ENCODE data around the gene FAT2. TPM values are rescaled to one million over a fixed set of nuclear protein-coding genes. Genes with fewer than 3 reads are reported as not detected.

The FAT2 gene, protein sequence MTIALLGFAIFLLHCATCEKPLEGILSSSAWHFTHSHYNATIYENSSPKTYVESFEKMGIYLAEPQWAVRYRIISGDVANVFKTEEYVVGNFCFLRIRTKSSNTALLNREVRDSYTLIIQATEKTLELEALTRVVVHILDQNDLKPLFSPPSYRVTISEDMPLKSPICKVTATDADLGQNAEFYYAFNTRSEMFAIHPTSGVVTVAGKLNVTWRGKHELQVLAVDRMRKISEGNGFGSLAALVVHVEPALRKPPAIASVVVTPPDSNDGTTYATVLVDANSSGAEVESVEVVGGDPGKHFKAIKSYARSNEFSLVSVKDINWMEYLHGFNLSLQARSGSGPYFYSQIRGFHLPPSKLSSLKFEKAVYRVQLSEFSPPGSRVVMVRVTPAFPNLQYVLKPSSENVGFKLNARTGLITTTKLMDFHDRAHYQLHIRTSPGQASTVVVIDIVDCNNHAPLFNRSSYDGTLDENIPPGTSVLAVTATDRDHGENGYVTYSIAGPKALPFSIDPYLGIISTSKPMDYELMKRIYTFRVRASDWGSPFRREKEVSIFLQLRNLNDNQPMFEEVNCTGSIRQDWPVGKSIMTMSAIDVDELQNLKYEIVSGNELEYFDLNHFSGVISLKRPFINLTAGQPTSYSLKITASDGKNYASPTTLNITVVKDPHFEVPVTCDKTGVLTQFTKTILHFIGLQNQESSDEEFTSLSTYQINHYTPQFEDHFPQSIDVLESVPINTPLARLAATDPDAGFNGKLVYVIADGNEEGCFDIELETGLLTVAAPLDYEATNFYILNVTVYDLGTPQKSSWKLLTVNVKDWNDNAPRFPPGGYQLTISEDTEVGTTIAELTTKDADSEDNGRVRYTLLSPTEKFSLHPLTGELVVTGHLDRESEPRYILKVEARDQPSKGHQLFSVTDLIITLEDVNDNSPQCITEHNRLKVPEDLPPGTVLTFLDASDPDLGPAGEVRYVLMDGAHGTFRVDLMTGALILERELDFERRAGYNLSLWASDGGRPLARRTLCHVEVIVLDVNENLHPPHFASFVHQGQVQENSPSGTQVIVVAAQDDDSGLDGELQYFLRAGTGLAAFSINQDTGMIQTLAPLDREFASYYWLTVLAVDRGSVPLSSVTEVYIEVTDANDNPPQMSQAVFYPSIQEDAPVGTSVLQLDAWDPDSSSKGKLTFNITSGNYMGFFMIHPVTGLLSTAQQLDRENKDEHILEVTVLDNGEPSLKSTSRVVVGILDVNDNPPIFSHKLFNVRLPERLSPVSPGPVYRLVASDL (N-terminal part only)
- 0.41 TPM for total RNA-seq
- long read RNA-seq = 0 reads

- Histone ChIP-seq H3K27ac (no peak within 1 kb of the TSS), H3K36me3 (no peaks in the 10 kb centered on the region), H3K27me3 (no peaks in the 10 kb centered on the region), H3K4me1 (no peaks in the 10 kb centered on the region), H3K9me3 (no peaks in the 10 kb centered on the region), H3K4me3 (no peak within 1 kb of the TSS)
- ATAC-seq (no peak), DNase-seq (no peak)
- no peak for TF ChIP-seq CTCF (IDR thresholded peaks at IDR 0.05)
- intact Hi-C loops (cut with DNase I) = no loop called here
Measured at GRCh38 chr5:151591144-151591819, at the start of gene FAT2. Gene FAT2, minus strand, starts transcription at chr5:151591331. Its CDS starts 22,400 bp downstream, at chr5:151568931.

- Histone ChIP-seq H3K9me3 (no peaks in the 10 kb centered on the region), H3K4me3 (no peak overlapping the region), H3K4me1 (no peaks in the 10 kb centered on the region), H3K36me3 (no peaks in the 10 kb centered on the region), H3K27me3 (no peaks in the 10 kb centered on the region), H3K27ac (no peak overlapping the region)
- TF ChIP-seq CTCF (IDR thresholded peaks at IDR 0.05) = no peak
- ATAC-seq (no peak), DNase-seq (no peak)
- intact Hi-C loops (cut with DNase I) = no loop called here
Measured at GRCh38 chr5:151638619-151639018, 47.5 kb upstream of the FAT2 start.

- Histone ChIP-seq H3K4me1 (no peaks in the 10 kb centered on the region), H3K27ac (no peak overlapping the region), H3K9me3 (no peaks in the 10 kb centered on the region), H3K36me3 (no peaks in the 10 kb centered on the region), H3K4me3 (no peak overlapping the region), H3K27me3 (no peaks in the 10 kb centered on the region)
- no peak for DNase-seq
- intact Hi-C loops (cut with DNase I) = no loop called here
- ATAC-seq = no peak
- TF ChIP-seq CTCF (IDR thresholded peaks at IDR 0.05) = no peak
Measured at GRCh38 chr5:151637676-151638075, 46.5 kb upstream of the FAT2 start.

GRCh38 chr5:151633892-151634291, 42.8 kb upstream of the FAT2 start:
- intact Hi-C loops (cut with DNase I) = no loop called here
- Histone ChIP-seq H3K27me3 (no peaks in the 10 kb centered on the region), H3K9me3 (no peaks in the 10 kb centered on the region), H3K4me1 (no peaks in the 10 kb centered on the region), H3K4me3 (no peak overlapping the region), H3K36me3 (no peaks in the 10 kb centered on the region), H3K27ac (no peak overlapping the region)
- TF ChIP-seq CTCF (IDR thresholded peaks at IDR 0.05) = no peak
- DNase-seq = no peak
- ATAC-seq = no peak

GRCh38 chr5:151632941-151633340, 41.8 kb upstream of the FAT2 start:
- H3K9me3 ChIP-seq = no peaks in the 10 kb centered on the region
- no peak for DNase-seq
- H3K4me1 ChIP-seq = no peaks in the 10 kb centered on the region
- no peak for ATAC-seq
- H3K36me3 ChIP-seq = no peaks in the 10 kb centered on the region
- H3K27ac ChIP-seq = no peak overlapping the region
- no peak overlapping the region for H3K4me3 ChIP-seq
- no peaks in the 10 kb centered on the region for H3K27me3 ChIP-seq
- intact Hi-C loops (cut with DNase I) = no loop called here
- no peak for TF ChIP-seq CTCF (IDR thresholded peaks at IDR 0.05)

Measured in upper lobe of right lung (tissue), 1 donor.